ENCODE results near the gene WFIKKN2. TPM values are rescaled to one million over a fixed set of nuclear protein-coding genes. Genes with fewer than 3 reads are reported as not detected.

The WFIKKN2 gene
- polyA plus RNA-seq, 1 donor (not counting 4 experiments of a cell fraction or from before 2014, with no cell fraction given): not detected

GRCh38 chr17:50807009-50807408 lies 28.4 kb upstream of the WFIKKN2 start:
- H3K27me3 ChIP-seq (ENCODE audit: control insufficient read depth, extremely low read depth, insufficient read depth, low read length): no peaks in the 10 kb centered on the region

GRCh38 chr17:50807675-50808074 lies 27.7 kb upstream of the WFIKKN2 start:
- DNase-seq (ENCODE audit: low read depth, low spot score) (no peak), FAIRE-seq (no peak)
- no peaks in the 10 kb centered on the region for H4K20me1 ChIP-seq (ENCODE audit: control insufficient read depth, extremely low read depth, insufficient read depth, low read length)
- H3K4me2 ChIP-seq (ENCODE audit: control insufficient read depth, extremely low read depth, insufficient read depth, low read depth, low read length): no peak overlapping the region
- H3K27ac ChIP-seq (ENCODE audit: control insufficient read depth, insufficient read depth, low read length): no peak overlapping the region
- H2AFZ ChIP-seq (ENCODE audit: control insufficient read depth, low read length): no peak overlapping the region
- H3K36me3 ChIP-seq (ENCODE audit: control insufficient read depth in 2 of 2, extremely low read depth in 1 of 2, insufficient read depth in 2 of 2, low read length in 2 of 2): no peaks in the 10 kb centered on the region
- dilution Hi-C loops (cut with MboI; ENCODE audit: extremely low pct_ligation_motif_present, low sequenced_read_pairs): no loop called here
- H3K27me3 ChIP-seq (ENCODE audit: control insufficient read depth, extremely low read depth, insufficient read depth, low read length): no peaks in the 10 kb centered on the region
- no peaks in the 10 kb centered on the region for H3K9me1 ChIP-seq (ENCODE audit: control insufficient read depth, extremely low read depth, insufficient read depth, low read length)
- H3K79me2 ChIP-seq (ENCODE audit: control insufficient read depth, insufficient read depth, low read length): no peaks in the 10 kb centered on the region
- H3K4me3 ChIP-seq (ENCODE audit: control insufficient read depth in 2 of 3, extremely low read depth in 1 of 3, insufficient read depth in 2 of 3, low read depth in 1 of 3, low read length in 3 of 3): no peak overlapping the region
- H3K4me1 ChIP-seq (ENCODE audit: control insufficient read depth, extremely low read depth, insufficient read depth, low read length): peaks cover 18% of the 10 kb centered on the region
- no peak overlapping the region for H3K9ac ChIP-seq (ENCODE audit: control insufficient read depth, extremely low read depth, insufficient read depth, low read length)
- H3K9me3 ChIP-seq (ENCODE audit: control insufficient read depth, low read depth, low read length): no peaks in the 10 kb centered on the region
- no peak for TF ChIP-seq EZH2 (IDR thresholded peaks at IDR 0.05; ENCODE audit: low read length)

More at GRCh38 chr17:50807009-50807408, 28.4 kb upstream of the WFIKKN2 start:
- Histone ChIP-seq H2AFZ (ENCODE audit: control insufficient read depth, low read length) (no peak overlapping the region), H3K79me2 (ENCODE audit: control insufficient read depth, insufficient read depth, low read length) (no peaks in the 10 kb centered on the region), H3K4me3 (ENCODE audit: control insufficient read depth in 2 of 3, extremely low read depth in 1 of 3, insufficient read depth in 2 of 3, low read depth in 1 of 3, low read length in 3 of 3) (no peak overlapping the region), H3K9me1 (ENCODE audit: control insufficient read depth, extremely low read depth, insufficient read depth, low read length) (no peaks in the 10 kb centered on the region), H3K4me1 (ENCODE audit: control insufficient read depth, extremely low read depth, insufficient read depth, low read length) (peaks cover 18% of the 10 kb centered on the region), H4K20me1 (ENCODE audit: control insufficient read depth, extremely low read depth, insufficient read depth, low read length) (no peaks in the 10 kb centered on the region), H3K36me3 (ENCODE audit: control insufficient read depth in 2 of 2, extremely low read depth in 1 of 2, insufficient read depth in 2 of 2, low read length in 2 of 2) (no peaks in the 10 kb centered on the region), H3K9me3 (ENCODE audit: control insufficient read depth, low read depth, low read length) (no peaks in the 10 kb centered on the region), H3K4me2 (ENCODE audit: control insufficient read depth, extremely low read depth, insufficient read depth, low read depth, low read length) (no peak overlapping the region), H3K27ac (ENCODE audit: control insufficient read depth, insufficient read depth, low read length) (no peak overlapping the region), H3K9ac (ENCODE audit: control insufficient read depth, extremely low read depth, insufficient read depth, low read length) (no peak overlapping the region)
- dilution Hi-C loops (cut with MboI; ENCODE audit: extremely low pct_ligation_motif_present, low sequenced_read_pairs): no loop called here
- DNase-seq (ENCODE audit: low read depth, low spot score): no peak
- FAIRE-seq: no peak
- TF ChIP-seq CTCF (optimal IDR thresholded peaks at IDR 0.05 in 1 of 3, IDR thresholded peaks at IDR 0.05 in 1 of 3, conservative IDR thresholded peaks at IDR 0.05 in 1 of 3; ENCODE audit: extremely low read depth in 1 of 3, insufficient read depth in 2 of 3, low read length in 3 of 3) (no peak), EZH2 (IDR thresholded peaks at IDR 0.05; ENCODE audit: low read length) (no peak)

GRCh38 chr17:50808413-50808812 lies 27.0 kb upstream of the WFIKKN2 start:
- no peaks in the 10 kb centered on the region for H3K9me1 ChIP-seq (ENCODE audit: control insufficient read depth, extremely low read depth, insufficient read depth, low read length)
- H3K79me2 ChIP-seq (ENCODE audit: control insufficient read depth, insufficient read depth, low read length): no peaks in the 10 kb centered on the region
- H2AFZ ChIP-seq (ENCODE audit: control insufficient read depth, low read length): no peak overlapping the region
- H3K4me3 ChIP-seq (ENCODE audit: control insufficient read depth in 2 of 3, extremely low read depth in 1 of 3, insufficient read depth in 2 of 3, low read depth in 1 of 3, low read length in 3 of 3): no peak overlapping the region
- H3K4me1 ChIP-seq (ENCODE audit: control insufficient read depth, extremely low read depth, insufficient read depth, low read length): peaks cover 12% of the 10 kb centered on the region
- H3K27ac ChIP-seq (ENCODE audit: control insufficient read depth, insufficient read depth, low read length): no peak overlapping the region
- dilution Hi-C loops (cut with MboI; ENCODE audit: extremely low pct_ligation_motif_present, low sequenced_read_pairs): no loop called here
- no peak for TF ChIP-seq EZH2 (IDR thresholded peaks at IDR 0.05; ENCODE audit: low read length)
- no peak for TF ChIP-seq CTCF (optimal IDR thresholded peaks at IDR 0.05 in 1 of 3, IDR thresholded peaks at IDR 0.05 in 1 of 3, conservative IDR thresholded peaks at IDR 0.05 in 1 of 3; ENCODE audit: extremely low read depth in 1 of 3, insufficient read depth in 2 of 3, low read length in 3 of 3)
- DNase-seq (ENCODE audit: low read depth, low spot score) (no peak), FAIRE-seq (no peak)
- no peaks in the 10 kb centered on the region for H4K20me1 ChIP-seq (ENCODE audit: control insufficient read depth, extremely low read depth, insufficient read depth, low read length)
- no peak overlapping the region for H3K9ac ChIP-seq (ENCODE audit: control insufficient read depth, extremely low read depth, insufficient read depth, low read length)
- no peak overlapping the region for H3K4me2 ChIP-seq (ENCODE audit: control insufficient read depth, extremely low read depth, insufficient read depth, low read depth, low read length)
- no peaks in the 10 kb centered on the region for H3K27me3 ChIP-seq (ENCODE audit: control insufficient read depth, extremely low read depth, insufficient read depth, low read length)
- H3K9me3 ChIP-seq (ENCODE audit: control insufficient read depth, low read depth, low read length): no peaks in the 10 kb centered on the region
- no peaks in the 10 kb centered on the region for H3K36me3 ChIP-seq (ENCODE audit: control insufficient read depth in 2 of 2, extremely low read depth in 1 of 2, insufficient read depth in 2 of 2, low read length in 2 of 2)

Data from keratinocyte (primary cell).